ENCODE data around the gene ARID1B. TPM values are rescaled to one million over a fixed set of nuclear protein-coding genes. Genes with fewer than 3 reads are reported as not detected.
"Not testable (repeated sequence)": the region's sequence is repeated elsewhere in the genome, so short reads cannot be mapped to it uniquely, and the experiment has no call there.

The ARID1B gene
- total and polyA plus RNA-seq, 2 of the 4 experiments (the other 2 are of a cell fraction): 14.5 to 20.1 TPM

- H4K91ac ChIP-seq (ENCODE audit: insufficient read depth, low read depth, low read length): no peak overlapping the region
- no peak overlapping the region for H3K56ac ChIP-seq (ENCODE audit: extremely low read depth, insufficient read depth, low read length)
- dilution Hi-C loops (cut with HindIII; ENCODE audit: low sequenced_read_pairs, unreplicated experiment): no loop called here
- ChIA-PET POLR2A (ENCODE audit: unreplicated experiment) (no interaction called here), CTCF (interaction anchor here (0.6 kb wide), 1 partner anchor 21 kb away, joined by 3 read pairs; no protein-coding TSS in a partner anchor)
- H2AFZ ChIP-seq (replicated peaks; ENCODE audit: low read length, poor library complexity): no peak overlapping the region
- no peak overlapping the region for H2BK15ac ChIP-seq (ENCODE audit: low read depth, low read length)
- H3K36me3 ChIP-seq (ENCODE audit: control insufficient read depth, insufficient read depth, low read length): no peaks in the 10 kb centered on the region
- no peak overlapping the region for H2BK5ac ChIP-seq (ENCODE audit: low read depth, low read length, poor library complexity, severe bottlenecking)
- 100% methylated on average over 3 of the region's 7 CpGs; no CpG with 5 or more reads in 1 of the 2 experiments for WGBS, 2 experiments (ENCODE audit: extremely low coverage in 2 of 2, insufficient read length in 1 of 2)
- TF ChIP-seq POLR2A (IDR thresholded peaks at IDR 0.05; ENCODE audit: low read depth, low read length) (no peak), CHD1 (IDR thresholded peaks at IDR 0.05; ENCODE audit: low read depth, low read length) (no peak), ELK1 (IDR thresholded peaks at IDR 0.05; ENCODE audit: borderline replicate concordance, low read depth, low read length) (no peak), USF2 (IDR thresholded peaks at IDR 0.05; ENCODE audit: low read depth, low read length) (no peak), RAD21 (IDR thresholded peaks at IDR 0.05; ENCODE audit: low read length) (no peak), RFX5 (IDR thresholded peaks at IDR 0.05; ENCODE audit: low read depth, low read length) (no peak)
- H3K4me3 ChIP-seq (ENCODE audit: insufficient read depth, low read depth, low read length): no peak overlapping the region
- in situ Hi-C loops (cut with MboI; ENCODE audit: low sequenced_read_pairs): loop anchor here (5.0 to 25.0 kb wide), 2 partner anchors 144 to 1701 kb away; no protein-coding TSS in a partner anchor
- H3K18ac ChIP-seq (ENCODE audit: low read depth, low read length): no peak overlapping the region
- no peak overlapping the region for H2BK120ac ChIP-seq (ENCODE audit: low read depth, low read length)
- no peak for DNase-seq
- H4K20me1 ChIP-seq (ENCODE audit: insufficient read depth, low read length): no peaks in the 10 kb centered on the region
- no peak overlapping the region for H3K27ac ChIP-seq (ENCODE audit: insufficient read depth, low read length)
- peaks cover 4% of the 10 kb centered on the region for H3K4me1 ChIP-seq (ENCODE audit: control insufficient read depth, insufficient read depth, low read length)
- H3K9me1 ChIP-seq (ENCODE audit: insufficient read depth, low read length): peaks cover 8% of the 10 kb centered on the region; the same call in 1 of the 2 replicates
- no peak overlapping the region for H4K5ac ChIP-seq (ENCODE audit: low read depth, low read length)
- ATAC-seq (ENCODE audit: low read depth): no peak
- no TSS peak for BruUV-seq (replicated peaks)
- H3K9ac ChIP-seq (ENCODE audit: low read depth, low read length): no peak overlapping the region
- H3K4ac ChIP-seq (ENCODE audit: low read depth, low read length): no peak overlapping the region
- H2AK5ac ChIP-seq (ENCODE audit: low read depth, low read length): no peak overlapping the region
- H2BK20ac ChIP-seq (ENCODE audit: low read depth, low read length): no peak overlapping the region
- H3K14ac ChIP-seq (replicated peaks; ENCODE audit: low read depth, low read length): no peak overlapping the region
- H2AK9ac ChIP-seq (replicated peaks; ENCODE audit: low read depth, low read length, poor library complexity): no peak overlapping the region
- H3K79me1 ChIP-seq (ENCODE audit: low read depth in 1 of 2, low read length in 2 of 2): peaks cover 17 to 44% of the 10 kb centered on the region in 2 experiments
- no peaks in the 10 kb centered on the region for H3K27me3 ChIP-seq (ENCODE audit: control insufficient read depth, insufficient read depth, low read length)
- no peak overlapping the region for H3K23ac ChIP-seq (ENCODE audit: low read depth, low read length)
- intact Hi-C loops (cut with micrococcal nuclease): no loop called here
- no peak overlapping the region for H4K8ac ChIP-seq (ENCODE audit: low read depth in 2 of 2, low read length in 2 of 2)
- no peaks in the 10 kb centered on the region for H3K9me3 ChIP-seq (ENCODE audit: control insufficient read depth, insufficient read depth, low read length)
- H3K4me2 ChIP-seq (ENCODE audit: low read depth, low read length): no peak overlapping the region
These were observed 261.4 kb downstream of the ARID1B start for GRCh38 chr6:157038610-157039009.

GRCh38 chr6:157039639-157040038, 262.5 kb downstream of the ARID1B start:
- H3K23ac ChIP-seq (ENCODE audit: low read depth, low read length); H4K20me1 ChIP-seq (ENCODE audit: insufficient read depth, low read length); H2BK20ac ChIP-seq (ENCODE audit: low read depth, low read length); H3K36me3 ChIP-seq (ENCODE audit: control insufficient read depth, insufficient read depth, low read length); H2BK120ac ChIP-seq (ENCODE audit: low read depth, low read length); H4K91ac ChIP-seq (ENCODE audit: insufficient read depth, low read depth, low read length); H4K8ac ChIP-seq (ENCODE audit: low read depth in 2 of 2, low read length in 2 of 2); H3K14ac ChIP-seq (replicated peaks; ENCODE audit: low read depth, low read length); H2AK9ac ChIP-seq (replicated peaks; ENCODE audit: low read depth, low read length, poor library complexity); intact Hi-C loops (cut with micrococcal nuclease); CTCF ChIA-PET; H2BK15ac ChIP-seq (ENCODE audit: low read depth, low read length); H3K9ac ChIP-seq (ENCODE audit: low read depth, low read length); ATAC-seq (ENCODE audit: low read depth); H2AK5ac ChIP-seq (ENCODE audit: low read depth, low read length); H3K4ac ChIP-seq (ENCODE audit: low read depth, low read length); H3K4me1 ChIP-seq (ENCODE audit: control insufficient read depth, insufficient read depth, low read length); H3K4me2 ChIP-seq (ENCODE audit: low read depth, low read length); H2BK5ac ChIP-seq (ENCODE audit: low read depth, low read length, poor library complexity, severe bottlenecking); H3K27ac ChIP-seq (ENCODE audit: insufficient read depth, low read length); H3K27me3 ChIP-seq (ENCODE audit: control insufficient read depth, insufficient read depth, low read length); DNase-seq; H3K18ac ChIP-seq (ENCODE audit: low read depth, low read length); H3K9me3 ChIP-seq (ENCODE audit: control insufficient read depth, insufficient read depth, low read length); H3K4me3 ChIP-seq (ENCODE audit: insufficient read depth, low read depth, low read length); BruUV-seq (replicated peaks); H2AFZ ChIP-seq (replicated peaks; ENCODE audit: low read length, poor library complexity); dilution Hi-C loops (cut with HindIII; ENCODE audit: low sequenced_read_pairs, unreplicated experiment); H4K5ac ChIP-seq (ENCODE audit: low read depth, low read length); H3K56ac ChIP-seq (ENCODE audit: extremely low read depth, insufficient read depth, low read length); H3K9me1 ChIP-seq (ENCODE audit: insufficient read depth, low read length); POLR2A ChIA-PET (ENCODE audit: unreplicated experiment): not testable (repeated sequence)
- WGBS, 2 experiments (ENCODE audit: extremely low coverage in 2 of 2, insufficient read length in 1 of 2): 95% methylated on average over 4 of the region's 4 CpGs; no CpG with 5 or more reads in 1 of the 2 experiments
- in situ Hi-C loops (cut with MboI; ENCODE audit: low sequenced_read_pairs): loop anchor here (5.0 to 25.0 kb wide), 2 partner anchors 143 to 1702 kb away; no protein-coding TSS in a partner anchor
- H3K79me1 ChIP-seq (ENCODE audit: low read depth in 1 of 2, low read length in 2 of 2): peaks cover 15 to 45% of the 10 kb centered on the region in 2 experiments

Measured in IMR-90 (cell line).